Astrocyte (in vitro differentiated cells and primary cell): Measurements from ENCODE around the gene GLYAT. TPM values are rescaled to one million over a fixed set of nuclear protein-coding genes. Genes with fewer than 3 reads are reported as not detected.

Experiments used
- DNase-seq: peaks from one replicate; pipeline ENCODE4 v3.0.0-alpha.2; 2010; ENCODE audit warnings: low read depth
- FAIRE-seq: peaks from 2 replicates; lab custom pipeline; 2011; peaks lifted over from hg19 to GRCh38; lab: Jason Lieb, UNC
- H2AFZ ChIP-seq: 2 replicates; pipeline ENCODE4 v1.6.0; 2012; ENCODE audit warnings: low read depth, low read length, inconsistent platforms
- H3K27ac ChIP-seq: 2 replicates; pipeline ENCODE4 v1.5.1; 2011; ENCODE audit warnings: low read depth, low read length, inconsistent platforms
- H3K27me3 ChIP-seq: 2 replicates; pipeline ENCODE4 v1.6.0; 2011; ENCODE audit warnings: low read length, inconsistent platforms; ENCODE audit not compliant: insufficient read depth
- H3K36me3 ChIP-seq: 2 replicates; pipeline ENCODE4 v1.5.1; 2011; ENCODE audit warnings: low read length, inconsistent platforms; ENCODE audit not compliant: insufficient read depth
- H3K4me1 ChIP-seq: 2 replicates; pipeline ENCODE4 v1.5.1; 2011; ENCODE audit warnings: low read length, inconsistent platforms; ENCODE audit not compliant: insufficient read depth
- H3K4me2 ChIP-seq: 2 replicates; pipeline ENCODE4 v1.6.0; 2012; ENCODE audit warnings: low read length, inconsistent platforms
- H3K4me3 ChIP-seq: 2 replicates; pipeline ENCODE4 v1.5.1; 2011; ENCODE audit warnings: low read depth, mild to moderate bottlenecking, low read length, inconsistent platforms; ENCODE audit not compliant: insufficient read depth
- H3K79me2 ChIP-seq: 2 replicates; pipeline ENCODE4 v1.6.0; 2012; ENCODE audit warnings: mild to moderate bottlenecking, low read length, inconsistent platforms; ENCODE audit not compliant: insufficient read depth
- H3K9ac ChIP-seq: 2 replicates; pipeline ENCODE4 v1.6.0; 2012; ENCODE audit warnings: mild to moderate bottlenecking, low read length, inconsistent platforms
- H3K9me3 ChIP-seq: 2 replicates; pipeline ENCODE4 v1.5.1; 2012; ENCODE audit warnings: low read depth, mild to moderate bottlenecking, low read length, inconsistent platforms; ENCODE audit not compliant: insufficient read depth
- H4K20me1 ChIP-seq: 2 replicates; pipeline ENCODE4 v1.6.0; 2012; ENCODE audit warnings: low read length, inconsistent platforms; ENCODE audit not compliant: insufficient read depth
- H3K27ac Mint-ChIP-seq: one replicate; pipeline ENCODE4 v1.8.0; 2021; ENCODE audit warnings: mild to moderate bottlenecking, mixed read lengths; ENCODE audit not compliant: unreplicated experiment
- H3K27me3 Mint-ChIP-seq: one replicate; pipeline ENCODE4 v1.8.0; 2021; ENCODE audit warnings: low read depth, mixed read lengths; ENCODE audit not compliant: unreplicated experiment
- H3K36me3 Mint-ChIP-seq: one replicate; pipeline ENCODE4 v1.8.0; 2021; ENCODE audit warnings: low read depth, mixed read lengths; ENCODE audit not compliant: unreplicated experiment
- H3K4me1 Mint-ChIP-seq: one replicate; pipeline ENCODE4 v1.8.0; 2021; ENCODE audit warnings: low read depth, mixed read lengths; ENCODE audit not compliant: unreplicated experiment
- H3K4me3 Mint-ChIP-seq: one replicate; pipeline ENCODE4 v1.8.0; 2021; ENCODE audit warnings: mild to moderate bottlenecking, moderate library complexity, mixed read lengths; ENCODE audit not compliant: unreplicated experiment
- H3K9me3 Mint-ChIP-seq: one replicate; pipeline ENCODE4 v1.8.0; 2021; ENCODE audit warnings: mild to moderate bottlenecking, mixed read lengths; ENCODE audit not compliant: unreplicated experiment
- EZH2 ChIP-seq: IDR thresholded peaks from 2 replicates; pipeline ENCODE4 v1.6.1; 2012; ENCODE audit warnings: mild to moderate bottlenecking, low read length, inconsistent platforms; ENCODE audit not compliant: insufficient read depth
- total RNA-seq: library from RNA; stranded (reverse); gene quantifications from 2 replicates; pipeline ENCODE4 v1.2.1, GENCODE V29; 2021
- TF ChIP-seq, protein P1 (sequence below): IDR thresholded peaks from 2 replicates; pipeline ENCODE4 v1.5.1; 2011; ENCODE audit warnings: low read depth, mild to moderate bottlenecking, inconsistent platforms, low read length, moderate library complexity; ENCODE audit not compliant: insufficient read depth

Gene GLYAT
- total RNA-seq, 1 donor from 2014 or later, result not detected

DNA sequence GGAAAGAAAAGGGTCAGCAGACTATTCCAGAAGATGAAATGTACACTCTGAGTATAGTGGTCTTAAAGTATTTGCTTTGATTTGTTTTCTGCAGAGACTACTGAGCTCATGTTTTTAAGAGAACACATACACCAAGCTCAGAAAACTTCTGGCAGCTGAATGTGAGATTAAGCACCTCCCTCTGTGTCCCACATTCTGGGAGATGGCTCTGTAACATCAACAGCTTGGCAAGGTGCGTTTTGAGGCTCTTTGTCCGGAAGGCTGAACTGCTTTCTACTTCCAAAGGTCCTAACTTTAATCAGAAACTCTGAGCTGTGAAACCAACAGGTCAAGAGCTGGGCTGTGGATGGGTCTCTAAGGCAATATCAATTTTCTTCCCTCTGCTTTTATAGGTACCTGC, 36.4 kb upstream of the GLYAT start:
- Histone ChIP-seq H2AFZ (no peak overlapping the region), H4K20me1 (no peaks in the 10 kb centered on the region), H3K4me2 (no peak overlapping the region), H3K9me3 (no peaks in the 10 kb centered on the region), H3K27me3 (no peaks in the 10 kb centered on the region), H3K9ac (no peak overlapping the region), H3K36me3 (no peaks in the 10 kb centered on the region), H3K4me1 (no peaks in the 10 kb centered on the region), H3K79me2 (no peaks in the 10 kb centered on the region), H3K27ac (no peak overlapping the region), H3K4me3 (no peak overlapping the region)
- no peaks in the 10 kb centered on the region for H3K36me3 Mint-ChIP-seq
- H3K4me1 Mint-ChIP-seq, result peaks cover 15% of the 10 kb centered on the region
- FAIRE-seq, result no peak
- DNase-seq, result no peak
- no peaks in the 10 kb centered on the region for H3K9me3 Mint-ChIP-seq
- H3K4me3 Mint-ChIP-seq, result no peak overlapping the region
- no peak for TF ChIP-seq EZH2
- TF ChIP-seq, protein P1, sequence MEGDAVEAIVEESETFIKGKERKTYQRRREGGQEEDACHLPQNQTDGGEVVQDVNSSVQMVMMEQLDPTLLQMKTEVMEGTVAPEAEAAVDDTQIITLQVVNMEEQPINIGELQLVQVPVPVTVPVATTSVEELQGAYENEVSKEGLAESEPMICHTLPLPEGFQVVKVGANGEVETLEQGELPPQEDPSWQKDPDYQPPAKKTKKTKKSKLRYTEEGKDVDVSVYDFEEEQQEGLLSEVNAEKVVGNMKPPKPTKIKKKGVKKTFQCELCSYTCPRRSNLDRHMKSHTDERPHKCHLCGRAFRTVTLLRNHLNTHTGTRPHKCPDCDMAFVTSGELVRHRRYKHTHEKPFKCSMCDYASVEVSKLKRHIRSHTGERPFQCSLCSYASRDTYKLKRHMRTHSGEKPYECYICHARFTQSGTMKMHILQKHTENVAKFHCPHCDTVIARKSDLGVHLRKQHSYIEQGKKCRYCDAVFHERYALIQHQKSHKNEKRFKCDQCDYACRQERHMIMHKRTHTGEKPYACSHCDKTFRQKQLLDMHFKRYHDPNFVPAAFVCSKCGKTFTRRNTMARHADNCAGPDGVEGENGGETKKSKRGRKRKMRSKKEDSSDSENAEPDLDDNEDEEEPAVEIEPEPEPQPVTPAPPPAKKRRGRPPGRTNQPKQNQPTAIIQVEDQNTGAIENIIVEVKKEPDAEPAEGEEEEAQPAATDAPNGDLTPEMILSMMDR, result no peak
- H3K27me3 Mint-ChIP-seq, result no peaks in the 10 kb centered on the region
- no peak overlapping the region for H3K27ac Mint-ChIP-seq

DNA sequence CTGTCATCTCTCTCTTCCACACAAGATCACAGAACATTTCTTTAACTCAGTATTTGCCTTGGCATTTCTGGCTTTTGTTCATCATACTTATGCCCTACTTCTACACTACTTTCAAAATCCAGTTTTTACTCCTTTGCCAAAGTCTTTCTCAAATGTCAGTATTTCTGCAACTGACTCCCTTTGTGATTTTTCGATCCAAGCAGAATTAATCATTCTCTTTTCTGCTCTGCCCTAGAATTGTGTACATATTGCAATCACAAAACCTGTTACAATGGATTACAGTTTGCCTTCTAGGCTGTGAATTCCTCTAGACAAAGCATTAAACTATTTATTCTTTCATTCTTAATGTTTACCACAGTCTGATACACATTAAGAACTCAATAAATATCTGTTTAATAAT, 33.3 kb upstream of the GLYAT start:
- H3K79me2 ChIP-seq, result no peaks in the 10 kb centered on the region
- Mint-ChIP-seq H3K9me3 (no peaks in the 10 kb centered on the region), H3K4me1 (peaks cover 4% of the 10 kb centered on the region), H3K27ac (no peak overlapping the region), H3K36me3 (no peaks in the 10 kb centered on the region), H3K27me3 (no peaks in the 10 kb centered on the region), H3K4me3 (no peak overlapping the region)
- H3K9ac ChIP-seq, result no peak overlapping the region
- no peak overlapping the region for H3K4me2 ChIP-seq
- TF ChIP-seq, protein P1, result no peak
- TF ChIP-seq EZH2, result no peak
- H3K27ac ChIP-seq, result no peak overlapping the region
- no peaks in the 10 kb centered on the region for H3K36me3 ChIP-seq
- H2AFZ ChIP-seq, result no peak overlapping the region
- FAIRE-seq (no peak), DNase-seq (no peak)
- no peaks in the 10 kb centered on the region for H4K20me1 ChIP-seq
- H3K4me3 ChIP-seq, result no peak overlapping the region
- no peaks in the 10 kb centered on the region for H3K27me3 ChIP-seq
- H3K9me3 ChIP-seq, result no peaks in the 10 kb centered on the region
- no peaks in the 10 kb centered on the region for H3K4me1 ChIP-seq

DNA sequence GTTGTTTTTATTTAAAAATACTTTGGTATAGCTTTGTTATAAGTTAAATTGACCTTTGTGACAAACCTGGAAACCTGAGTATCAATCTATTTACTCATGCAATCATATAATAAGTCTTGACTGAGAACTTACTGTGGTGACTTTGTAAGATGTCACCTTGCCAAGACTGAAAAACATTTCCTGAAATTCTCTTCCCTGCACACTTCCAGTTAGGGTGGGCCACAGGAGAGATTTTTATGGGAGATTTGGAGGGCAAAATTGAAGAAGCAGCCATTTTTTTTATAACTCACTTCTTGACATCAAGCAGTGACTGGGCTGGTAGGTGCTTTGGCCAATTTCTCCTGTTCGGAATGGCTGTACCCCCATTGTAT, 31.4 kb upstream of the GLYAT start:
- Mint-ChIP-seq H3K4me3 (no peak overlapping the region), H3K4me1 (no peaks in the 10 kb centered on the region), H3K27ac (no peak overlapping the region), H3K9me3 (no peaks in the 10 kb centered on the region), H3K27me3 (no peaks in the 10 kb centered on the region), H3K36me3 (no peaks in the 10 kb centered on the region)
- no peak overlapping the region for H2AFZ ChIP-seq
- no peaks in the 10 kb centered on the region for H3K4me1 ChIP-seq
- H3K27ac ChIP-seq, result no peak overlapping the region
- no peaks in the 10 kb centered on the region for H3K27me3 ChIP-seq
- H3K4me3 ChIP-seq, result no peak overlapping the region
- H3K4me2 ChIP-seq, result no peak overlapping the region
- FAIRE-seq, result no peak
- DNase-seq, result no peak
- no peaks in the 10 kb centered on the region for H3K79me2 ChIP-seq
- no peaks in the 10 kb centered on the region for H4K20me1 ChIP-seq
- TF ChIP-seq, protein P1, result no peak
- no peak for TF ChIP-seq EZH2
- H3K9ac ChIP-seq, result no peak overlapping the region
- no peaks in the 10 kb centered on the region for H3K9me3 ChIP-seq
- H3K36me3 ChIP-seq, result no peaks in the 10 kb centered on the region
